H1 (cell line): ENCODE measurements around the gene UBE2E1. TPM values are rescaled to one million over a fixed set of nuclear protein-coding genes. Genes with fewer than 3 reads are reported as not detected.

Experiments used
- CHD2 ChIP-seq: IDR thresholded peaks from 2 replicates; pipeline ENCODE4 v1.6.1; 2012; ENCODE audit warnings: low read length, improper control_type of control experiment
- RNF2 ChIP-seq: fragments of 200-900, 300-1000 bp; sonication (generic); IDR thresholded peaks from 2 replicates; pipeline ENCODE4 v1.7.1; 2016; ENCODE audit warnings: borderline replicate concordance, low read depth, mild to moderate bottlenecking, antibody characterized with exemption, low read length; ENCODE audit not compliant: poor library complexity, severe bottlenecking; ENCODE audit errors: missing control alignments
- SP2 ChIP-seq: IDR thresholded peaks from 2 replicates; pipeline ENCODE4 v1.6.1; 2012; ENCODE audit warnings: mild to moderate bottlenecking, low read length, inconsistent platforms
- TAF7 ChIP-seq: optimal IDR thresholded peaks from 2 replicates; pipeline ENCODE3; 2011; ENCODE audit warnings: low read depth, mild to moderate bottlenecking, inconsistent platforms, low read length, moderate library complexity, borderline replicate concordance
- polyA plus RNA-seq, 7 experiments: library from polyadenylated mRNA; depleted of rRNA in 3 of 7; stranded (reverse) in 5 of 7; unstranded in 2 of 7; fragments of >200 nt in 5 of 7; fragments of 200-250 nt in 2 of 7; gene quantifications; 1 replicate in 5 of 7; 2 replicates in 1 of 7; 4 replicates in 1 of 7; pipeline versions ENCODE4 v1.2.1 to v1.2.3, GENCODE V29; 2011 to 2013; ENCODE audit warnings: missing spikeins in 2 of 7, mixed read lengths in 2 of 7
- total RNA-seq: library from RNA; stranded (reverse); fragmentation: NEBNext Ultra II Directional; extraction: Animal tissue kit (Norgen Biotek cat#: 25700); gene quantifications from 2 replicates; pipeline ENCODE4 v1.2.1, GENCODE V29; 2021

The UBE2E1 gene
- total and polyA plus RNA-seq, 2 of the 8 experiments (the other 6 are each of a cell fraction or from before 2014, with no cell fraction given), result 109 to 141 TPM

GRCh38 chr3:23804441-23805209, 1.1 kb upstream of the UBE2E1 start (continued):
- TF ChIP-seq RNF2, result no peak
- no peak for TF ChIP-seq SP2
- no peak for TF ChIP-seq TAF7
- TF ChIP-seq CHD2, result no peak
